Memory B cell (primary cell): ENCODE results near the gene C8A.

Source experiments
- ATAC-seq: fragments of 150-1000 bp; cut with Tn5 transposase; 2 replicates; pipeline ENCODE4 v1.10.0; 2021; ENCODE audit warnings: low read depth, mild to moderate bottlenecking, moderate library complexity
- DNase-seq, 2 donors: peaks; one replicate each; pipeline ENCODE4 v3.0.0; 2022; ENCODE audit warnings: low spot score in 2 of 2
- H3K27ac Mint-ChIP-seq: one replicate; pipeline ENCODE4 v1.8.0; 2022; ENCODE audit warnings: mild to moderate bottlenecking, moderate library complexity, mixed read lengths
- H3K27me3 Mint-ChIP-seq: one replicate; pipeline ENCODE4 v1.8.0; 2022; ENCODE audit warnings: mixed read lengths
- H3K36me3 Mint-ChIP-seq: one replicate; pipeline ENCODE4 v1.8.0; 2022; ENCODE audit warnings: mild to moderate bottlenecking, mixed read lengths
- H3K4me1 Mint-ChIP-seq: one replicate; pipeline ENCODE4 v1.8.0; 2022; ENCODE audit warnings: mixed read lengths
- H3K4me3 Mint-ChIP-seq: one replicate; pipeline ENCODE4 v1.8.0; 2022; ENCODE audit warnings: mild to moderate bottlenecking, moderate library complexity, mixed read lengths
- H3K9me3 Mint-ChIP-seq: one replicate; pipeline ENCODE4 v1.8.0; 2022; ENCODE audit warnings: mixed read lengths

The C8A gene

DNA sequence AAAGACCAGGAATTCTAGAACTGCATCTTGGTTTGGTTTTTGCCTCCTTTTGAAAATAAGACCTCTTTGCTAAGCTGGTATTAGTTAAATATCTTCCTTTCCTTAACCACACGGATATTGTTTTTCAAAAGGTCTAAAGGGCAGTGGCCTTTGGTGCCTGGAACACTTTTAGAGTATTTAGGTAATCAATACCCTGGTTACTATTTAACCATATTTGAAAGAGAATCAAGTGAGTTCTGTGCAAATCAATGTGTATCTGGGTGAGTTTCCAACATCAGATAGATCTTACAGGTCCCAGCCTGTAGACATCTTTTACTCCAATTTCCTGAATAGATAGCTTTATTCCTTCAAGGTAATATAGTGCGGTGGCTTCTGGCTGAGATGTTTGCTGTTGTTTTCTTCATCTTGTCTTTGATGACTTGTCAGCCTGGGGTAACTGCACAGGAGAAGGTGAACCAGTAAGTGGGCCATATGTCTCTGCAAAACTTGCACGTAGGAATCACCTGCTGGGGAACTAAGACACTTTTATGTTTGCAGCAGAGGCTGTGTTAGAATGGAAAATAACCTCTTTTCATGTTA, at the start of gene C8A:
Gene C8A (plus strand): TSS at position 277 of the 579 bp plus-strand sequence. CDS start 105 bp downstream, at position 382.
- H3K9me3 Mint-ChIP-seq, result no peaks in the 10 kb centered on the region
- no peak within 1 kb of the TSS for H3K4me3 Mint-ChIP-seq
- H3K27ac Mint-ChIP-seq, result no peak within 1 kb of the TSS
- peaks cover 9% of the 10 kb centered on the region for H3K27me3 Mint-ChIP-seq
- DNase-seq (no peak), ATAC-seq (no peak)
- H3K36me3 Mint-ChIP-seq, result no peaks in the 10 kb centered on the region
- H3K4me1 Mint-ChIP-seq, result no peaks in the 10 kb centered on the region

DNA sequence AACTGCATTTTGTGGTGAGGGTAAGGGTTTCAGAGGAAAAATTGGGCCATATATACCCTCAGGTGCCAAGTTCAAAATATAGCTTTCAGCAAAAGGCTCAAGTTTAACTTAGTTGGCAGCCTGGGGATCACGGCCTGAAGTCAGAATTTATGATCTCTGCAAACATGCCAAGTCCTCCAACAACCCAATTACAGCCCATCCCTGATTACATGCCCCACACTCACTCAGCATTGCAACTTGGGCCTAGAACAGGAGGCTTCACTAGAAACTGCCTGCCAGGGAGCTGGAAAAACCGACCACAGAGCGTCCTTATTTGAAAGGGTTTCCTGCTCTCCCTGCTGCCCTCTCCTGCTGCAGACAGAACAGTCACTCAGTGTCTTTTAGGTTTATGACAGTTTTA, 47.8 kb upstream of the C8A start:
- DNase-seq (no peak), ATAC-seq (no peak)
- Mint-ChIP-seq H3K4me3 (no peak overlapping the region), H3K36me3 (no peaks in the 10 kb centered on the region), H3K4me1 (no peaks in the 10 kb centered on the region), H3K9me3 (peaks cover 2% of the 10 kb centered on the region), H3K27me3 (peaks cover 14% of the 10 kb centered on the region), H3K27ac (no peak overlapping the region)

GRCh38 chr1:56808410-56808809, 46.2 kb upstream of the C8A start:
- H3K4me3 Mint-ChIP-seq, result no peak overlapping the region
- peaks cover 2% of the 10 kb centered on the region for H3K9me3 Mint-ChIP-seq
- H3K36me3 Mint-ChIP-seq, result no peaks in the 10 kb centered on the region
- DNase-seq, result no peak
- H3K27me3 Mint-ChIP-seq, result peaks cover 18% of the 10 kb centered on the region
- no peak for ATAC-seq
- H3K27ac Mint-ChIP-seq, result no peak overlapping the region
- H3K4me1 Mint-ChIP-seq, result no peaks in the 10 kb centered on the region

GRCh38 chr1:56811331-56811730, 43.3 kb upstream of the C8A start:
- Mint-ChIP-seq H3K4me1 (no peaks in the 10 kb centered on the region), H3K4me3 (no peak overlapping the region), H3K36me3 (peaks cover 3% of the 10 kb centered on the region), H3K9me3 (peaks cover 3% of the 10 kb centered on the region), H3K27ac (no peak overlapping the region), H3K27me3 (peaks cover 14% of the 10 kb centered on the region)
- ATAC-seq (no peak), DNase-seq (no peak)

GRCh38 chr1:56814205-56814604, 40.4 kb upstream of the C8A start:
- ATAC-seq, result no peak
- H3K4me1 Mint-ChIP-seq, result no peaks in the 10 kb centered on the region
- no peak overlapping the region for H3K27ac Mint-ChIP-seq
- H3K4me3 Mint-ChIP-seq, result no peak overlapping the region
- peaks cover 3% of the 10 kb centered on the region for H3K36me3 Mint-ChIP-seq
- peaks cover 3% of the 10 kb centered on the region for H3K9me3 Mint-ChIP-seq
- no peak for DNase-seq
- peaks cover 19% of the 10 kb centered on the region for H3K27me3 Mint-ChIP-seq

- no peak for ATAC-seq
- Mint-ChIP-seq H3K27ac (no peak overlapping the region), H3K4me1 (no peaks in the 10 kb centered on the region), H3K9me3 (peaks cover 3% of the 10 kb centered on the region), H3K27me3 (peaks cover 17% of the 10 kb centered on the region), H3K36me3 (peaks cover 3% of the 10 kb centered on the region), H3K4me3 (no peak overlapping the region)
- DNase-seq, result no peak
These were observed 38.3 kb upstream of the C8A start for GRCh38 chr1:56816264-56816663.

DNA sequence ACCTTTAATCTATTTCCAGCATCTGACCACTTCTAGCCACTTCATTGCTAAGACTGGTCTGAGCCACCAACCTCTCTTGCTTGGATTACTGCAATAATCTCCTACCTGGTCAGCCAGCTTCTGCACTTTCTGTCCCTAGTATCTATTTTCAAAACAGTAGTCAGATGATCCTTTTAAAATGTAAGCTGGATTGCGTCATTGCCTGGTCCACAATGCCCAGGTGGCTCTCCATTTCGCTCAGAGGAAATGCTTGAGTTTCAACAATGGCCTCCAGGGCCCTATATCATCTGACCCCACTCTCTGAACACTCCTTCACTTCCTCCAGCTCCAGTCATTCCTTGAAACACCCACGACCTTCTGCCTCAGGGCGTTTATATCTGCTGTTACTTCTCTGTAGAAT, 37.7 kb upstream of the C8A start:
- no peak overlapping the region for H3K27ac Mint-ChIP-seq
- DNase-seq, result no peak
- peaks cover 20% of the 10 kb centered on the region for H3K27me3 Mint-ChIP-seq
- H3K4me1 Mint-ChIP-seq, result no peaks in the 10 kb centered on the region
- H3K4me3 Mint-ChIP-seq, result no peak overlapping the region
- H3K36me3 Mint-ChIP-seq, result peaks cover 3% of the 10 kb centered on the region
- ATAC-seq, result no peak
- H3K9me3 Mint-ChIP-seq, result peaks cover 3% of the 10 kb centered on the region

DNA sequence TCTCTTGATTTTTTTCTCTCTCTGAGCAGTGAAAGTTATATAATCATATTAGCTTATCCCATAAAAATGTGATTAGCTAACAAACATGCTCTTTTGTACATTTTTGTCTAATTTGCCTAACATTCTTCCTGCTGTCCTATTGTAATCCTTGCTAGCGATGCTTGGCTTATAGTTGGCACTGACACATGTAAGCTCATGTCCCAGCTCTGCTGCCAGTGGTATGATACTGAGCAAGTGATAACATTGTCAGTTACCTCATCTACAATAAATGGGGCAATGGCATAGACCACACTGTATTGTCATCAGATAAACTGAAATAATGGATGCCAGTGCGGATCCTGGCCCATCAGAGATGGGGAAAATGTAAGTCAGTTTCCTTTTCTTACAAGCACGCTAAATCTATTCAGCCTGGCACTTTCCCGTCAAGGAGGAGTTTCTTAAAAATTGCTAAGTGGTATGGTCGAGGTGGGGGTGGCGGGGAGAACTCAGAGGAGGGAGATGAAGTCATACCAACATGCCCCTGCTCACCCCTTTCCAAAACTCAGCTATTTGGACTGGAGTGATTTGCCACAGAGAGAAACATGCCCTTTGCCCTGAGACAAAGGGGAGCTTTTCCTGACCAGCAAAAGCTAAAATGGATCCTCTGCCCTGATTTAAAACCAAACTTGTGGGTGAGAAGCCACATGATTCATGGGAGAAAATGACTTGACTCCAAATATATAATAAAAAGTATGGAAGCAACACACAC, 36.7 kb upstream of the C8A start:
- Mint-ChIP-seq H3K4me3 (no peak overlapping the region), H3K9me3 (peaks cover 3% of the 10 kb centered on the region), H3K27ac (no peak overlapping the region), H3K36me3 (peaks cover 3% of the 10 kb centered on the region), H3K4me1 (no peaks in the 10 kb centered on the region), H3K27me3 (peaks cover 18% of the 10 kb centered on the region)
- ATAC-seq (no peak), DNase-seq (no peak)

GRCh38 chr1:56819387-56819899, 35.2 kb upstream of the C8A start, which contains the start of gene FYB2:
TSS of gene FYB2 (minus strand) at chr1:56819404. CDS start at chr1:56819290, 114 bp downstream.
- ATAC-seq (no peak), DNase-seq (no peak)
- no peak within 1 kb of the TSS for H3K27ac Mint-ChIP-seq
- H3K27me3 Mint-ChIP-seq, result peaks cover 15% of the 10 kb centered on the region
- H3K4me1 Mint-ChIP-seq, result no peaks in the 10 kb centered on the region
- H3K9me3 Mint-ChIP-seq, result peaks cover 3% of the 10 kb centered on the region
- no peak within 1 kb of the TSS for H3K4me3 Mint-ChIP-seq
- peaks cover 3% of the 10 kb centered on the region for H3K36me3 Mint-ChIP-seq

GRCh38 chr1:56820755-56821461, 33.7 kb upstream of the C8A start:
- ATAC-seq, result peak; percentile 65
- H3K4me1 Mint-ChIP-seq, result no peaks in the 10 kb centered on the region
- H3K27me3 Mint-ChIP-seq, result peaks cover 13% of the 10 kb centered on the region
- no peaks in the 10 kb centered on the region for H3K9me3 Mint-ChIP-seq
- DNase-seq, result peak; percentile 52 to 64
- H3K36me3 Mint-ChIP-seq, result no peaks in the 10 kb centered on the region
- no peak overlapping the region for H3K4me3 Mint-ChIP-seq
- H3K27ac Mint-ChIP-seq, result no peak overlapping the region

DNA sequence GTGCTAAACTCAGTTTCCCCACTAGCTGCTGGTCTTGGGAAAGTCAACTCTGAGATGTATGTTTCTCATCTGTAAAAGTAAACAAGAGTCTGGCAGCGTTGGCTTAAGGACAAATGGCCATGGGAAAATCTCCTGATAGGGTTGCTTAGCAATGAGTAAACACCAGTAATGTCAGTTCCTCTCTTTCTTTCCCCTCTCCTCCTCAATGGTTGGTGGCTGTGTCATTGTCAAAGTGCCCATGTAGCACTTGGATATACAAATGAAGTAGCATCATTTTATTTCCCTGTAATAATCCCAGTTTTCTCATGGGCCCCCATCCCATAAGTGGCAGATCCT, 33.2 kb upstream of the C8A start:
- H3K4me3 Mint-ChIP-seq, result no peak overlapping the region
- no peaks in the 10 kb centered on the region for H3K4me1 Mint-ChIP-seq
- DNase-seq, result no peak
- H3K27me3 Mint-ChIP-seq, result peaks cover 18% of the 10 kb centered on the region
- ATAC-seq, result no peak
- no peak overlapping the region for H3K27ac Mint-ChIP-seq
- H3K36me3 Mint-ChIP-seq, result no peaks in the 10 kb centered on the region
- no peaks in the 10 kb centered on the region for H3K9me3 Mint-ChIP-seq

- Mint-ChIP-seq H3K36me3 (no peaks in the 10 kb centered on the region), H3K27me3 (peaks cover 12% of the 10 kb centered on the region), H3K4me1 (no peaks in the 10 kb centered on the region), H3K27ac (no peak overlapping the region), H3K4me3 (no peak overlapping the region), H3K9me3 (no peaks in the 10 kb centered on the region)
- no peak for DNase-seq
- no peak for ATAC-seq
These were observed 30.3 kb upstream of the C8A start for GRCh38 chr1:56824271-56824670.

GRCh38 chr1:56824938-56825337, 29.7 kb upstream of the C8A start:
- Mint-ChIP-seq H3K9me3 (no peaks in the 10 kb centered on the region), H3K4me3 (no peak overlapping the region), H3K27me3 (peaks cover 10% of the 10 kb centered on the region), H3K27ac (no peak overlapping the region), H3K36me3 (no peaks in the 10 kb centered on the region), H3K4me1 (no peaks in the 10 kb centered on the region)
- ATAC-seq (no peak), DNase-seq (no peak)

- no peaks in the 10 kb centered on the region for H3K9me3 Mint-ChIP-seq
These were observed 29.2 kb upstream of the C8A start for GRCh38 chr1:56825436-56825835.

More at GRCh38 chr1:56825436-56825835, 29.2 kb upstream of the C8A start:
- no peak overlapping the region for H3K27ac Mint-ChIP-seq
- H3K4me1 Mint-ChIP-seq, result no peaks in the 10 kb centered on the region
- H3K4me3 Mint-ChIP-seq, result no peak overlapping the region
- H3K27me3 Mint-ChIP-seq, result peaks cover 10% of the 10 kb centered on the region
- DNase-seq, result no peak
- no peaks in the 10 kb centered on the region for H3K36me3 Mint-ChIP-seq
- no peak for ATAC-seq
